Measurements from ENCODE around the gene GNB1.
"Not testable (repeated sequence)": the region's sequence is repeated elsewhere in the genome, so short reads cannot be mapped to it uniquely, and the experiment has no call there.

The GNB1 gene

DNA sequence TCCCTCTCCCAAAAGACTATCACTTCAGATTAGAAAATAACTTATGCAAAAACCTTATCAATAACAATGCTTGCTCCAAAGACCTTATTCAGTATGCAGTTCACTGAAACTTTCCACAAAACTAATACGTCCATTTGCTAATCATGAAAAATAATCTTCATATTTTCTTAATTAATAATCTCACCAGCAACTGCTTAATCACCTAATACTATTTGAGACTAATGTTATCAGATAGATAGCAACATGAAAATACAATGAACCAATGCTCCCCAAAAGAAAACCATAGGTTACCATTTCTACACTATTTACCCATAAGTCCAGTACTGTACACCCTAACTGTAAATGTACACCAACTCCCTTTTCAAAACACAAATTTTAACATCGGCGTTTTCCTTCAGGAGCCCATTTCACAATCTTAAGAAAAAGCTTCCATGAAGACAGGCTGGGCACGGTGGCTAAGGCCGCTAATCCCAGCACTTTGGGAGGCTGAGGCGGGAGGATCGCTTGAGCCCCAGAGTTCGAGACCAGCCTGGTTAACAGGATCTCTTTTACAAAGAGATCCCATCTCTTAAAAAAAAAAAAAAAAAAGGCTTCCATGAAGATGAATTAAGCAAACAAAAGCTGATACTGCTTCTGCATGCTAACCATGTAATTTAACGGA is 1.7 kb downstream of the GNB1 start:
- DNase-seq, result no peak

- DNase-seq, result not testable (repeated sequence)
Measured at GRCh38 chr1:1883890-1884289, 7.0 kb downstream of the GNB1 start.

- DNase-seq, result no peak
Measured at GRCh38 chr1:1883092-1883873, 7.6 kb downstream of the GNB1 start.

DNA sequence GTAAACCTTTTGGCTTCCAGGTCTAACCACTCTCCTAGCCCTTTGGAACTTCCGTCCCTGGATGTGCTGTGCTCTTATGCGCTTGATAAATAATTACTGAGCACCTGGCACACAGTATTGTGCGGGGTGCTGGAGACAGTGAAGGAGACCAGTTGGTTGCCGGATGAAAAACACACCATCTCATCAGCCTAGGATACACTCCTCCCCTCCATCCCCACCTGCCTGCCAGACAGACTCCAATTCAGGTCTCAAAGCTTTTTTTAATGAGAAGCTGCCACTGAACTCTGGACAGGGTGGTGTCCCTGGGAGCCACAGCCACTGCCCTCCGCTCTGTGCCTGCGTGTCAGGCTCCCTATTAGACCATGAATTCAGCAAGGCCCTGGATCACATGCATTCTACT is 9.2 kb downstream of the GNB1 start:
- no peak for DNase-seq

- DNase-seq, result no peak
Measured at GRCh38 chr1:1880617-1881312, 10.1 kb downstream of the GNB1 start.

DNA sequence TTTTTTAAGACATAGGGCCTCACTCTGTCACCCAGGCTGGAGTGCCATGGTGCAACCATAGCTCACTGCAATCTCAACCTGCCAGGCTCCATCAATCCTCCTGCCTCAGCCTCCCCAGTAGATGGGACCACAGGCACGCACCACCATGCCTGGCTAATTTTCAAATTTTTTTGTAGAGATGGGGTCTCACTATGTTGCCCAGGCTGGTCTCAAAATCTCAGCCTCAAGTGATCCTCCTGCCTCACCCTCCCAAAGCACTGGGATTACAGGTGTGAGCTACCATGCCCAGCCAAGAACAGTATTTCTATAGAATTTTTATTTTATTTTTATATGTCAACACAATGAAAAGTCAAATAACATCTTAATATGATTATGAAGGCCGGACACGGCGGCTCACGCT is 10.9 kb downstream of the GNB1 start:
- DNase-seq, result no peak

- no peak for DNase-seq
Measured at GRCh38 chr1:1877865-1878436, 12.9 kb downstream of the GNB1 start.

DNA sequence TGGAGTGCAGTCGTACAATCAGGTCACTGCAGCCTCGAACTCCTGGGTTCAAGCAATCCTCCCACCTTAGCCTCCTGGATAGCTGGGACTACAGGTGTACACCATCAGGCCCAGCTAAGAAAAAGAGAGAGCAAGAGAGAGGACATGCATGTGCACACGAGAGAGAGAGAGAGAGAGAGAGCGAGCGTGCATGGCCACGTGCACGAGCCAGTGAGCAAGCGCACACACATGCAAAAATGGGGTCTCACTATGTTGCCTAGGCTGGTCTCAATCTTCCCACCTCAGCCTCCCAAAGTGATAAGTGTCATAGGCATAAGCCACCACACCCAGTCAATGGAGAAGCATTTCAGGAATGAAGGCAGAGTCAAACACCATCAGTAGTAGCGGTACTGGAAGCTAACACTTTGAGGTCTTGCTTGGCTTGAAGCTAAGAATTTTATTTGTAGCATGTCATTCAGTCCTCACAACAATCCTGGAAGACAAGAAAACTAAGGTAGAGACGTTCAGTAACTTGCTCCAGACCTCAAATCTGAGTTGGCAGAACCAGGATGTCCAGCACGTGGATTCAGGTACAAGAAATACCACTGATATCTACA is 14.5 kb downstream of the GNB1 start:
- no peak for DNase-seq

- no peak for DNase-seq
Measured at GRCh38 chr1:1875932-1876331, 15.0 kb downstream of the GNB1 start.

GRCh38 chr1:1874901-1875300 is 16.0 kb downstream of the GNB1 start:
- no peak for DNase-seq

DNA sequence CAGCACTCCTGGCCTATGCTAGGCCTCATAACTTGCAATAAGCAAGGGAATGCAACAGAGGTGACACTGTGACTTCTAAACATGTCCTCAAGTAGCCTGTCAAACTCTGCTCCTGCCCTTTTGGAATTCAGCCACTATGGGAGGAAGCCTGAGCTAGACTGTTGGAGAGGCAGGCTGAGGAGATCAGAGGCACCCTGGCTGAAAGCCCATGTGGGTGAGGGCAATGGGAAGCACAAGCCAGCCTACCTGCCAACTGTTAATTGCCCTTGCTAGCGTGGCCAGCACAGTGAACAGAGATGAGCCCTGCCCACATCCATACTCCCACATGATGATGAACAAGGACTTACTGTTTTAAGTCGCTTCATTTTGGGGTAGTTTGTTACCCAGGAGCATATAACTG is 17.7 kb downstream of the GNB1 start:
- DNase-seq, result no peak

DNA sequence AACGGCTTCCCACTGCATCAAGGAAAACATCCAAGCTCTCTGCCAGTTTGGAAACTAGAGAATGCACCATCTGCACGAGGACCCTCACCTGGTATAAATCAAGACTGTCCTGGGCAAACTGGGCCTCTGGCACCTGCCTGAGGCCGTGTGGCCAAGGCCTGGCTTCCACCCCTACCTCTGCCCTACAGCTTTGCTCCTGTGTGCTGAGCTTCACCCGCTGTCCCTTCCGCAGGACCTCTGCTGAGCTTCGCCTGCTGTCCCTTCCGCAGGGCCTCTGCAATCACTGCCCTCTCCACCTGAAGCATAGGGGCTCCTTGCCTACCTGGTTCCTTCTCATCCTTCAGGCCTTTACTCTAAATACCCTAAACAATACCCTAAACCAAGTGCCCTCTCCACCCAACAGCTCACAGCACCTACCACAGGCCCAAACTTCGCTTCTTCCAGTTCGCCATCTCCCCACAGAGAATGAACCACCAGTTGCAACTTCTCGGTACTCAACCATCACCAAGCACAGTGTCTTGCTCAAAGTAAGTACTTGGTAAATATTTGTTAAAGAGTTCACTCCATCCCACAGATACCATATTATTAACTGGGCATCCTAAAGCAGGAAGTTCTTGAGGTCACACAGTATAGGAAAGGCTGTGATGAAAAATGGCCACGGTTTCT is 18.4 kb downstream of the GNB1 start:
- no peak for DNase-seq

- no peak for DNase-seq
Measured at GRCh38 chr1:1869469-1869868, 21.4 kb downstream of the GNB1 start.

GRCh38 chr1:1867164-1867563 is 23.7 kb downstream of the GNB1 start:
- no peak for DNase-seq

DNA sequence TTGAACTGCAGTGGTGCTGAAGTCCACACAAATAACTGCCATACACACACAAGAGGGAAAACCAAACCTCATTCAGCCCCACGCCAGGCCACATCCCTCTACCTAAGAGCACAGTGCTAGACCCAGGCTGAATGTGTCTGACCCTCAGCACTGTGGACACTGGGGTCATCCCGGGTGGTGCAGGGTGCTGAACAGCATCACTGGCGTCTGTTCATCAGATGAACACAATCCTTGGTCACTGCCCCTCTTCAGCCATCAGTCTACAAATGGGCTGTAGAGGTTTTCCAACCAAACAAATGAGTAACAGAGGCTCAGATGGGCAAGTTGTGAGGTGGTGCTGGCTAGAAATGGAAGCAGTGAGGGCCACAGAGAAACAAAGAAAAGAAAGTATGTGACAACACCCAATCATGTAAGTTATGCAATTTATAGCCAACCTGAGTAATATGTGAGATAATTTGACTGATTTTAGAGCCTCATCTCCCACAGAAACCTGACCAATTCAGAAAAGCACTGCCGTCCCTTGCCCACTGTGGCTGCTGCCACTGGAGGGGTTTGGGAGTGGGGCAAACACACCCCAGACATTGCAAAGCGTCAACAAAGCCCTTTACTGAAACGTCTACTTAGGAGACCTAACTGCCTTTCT is 27.9 kb downstream of the GNB1 start:
- DNase-seq, result no peak

- DNase-seq, result not testable (repeated sequence)
Measured at GRCh38 chr1:1861761-1862310, 29.1 kb downstream of the GNB1 start.

GRCh38 chr1:1861339-1861730 is 29.6 kb downstream of the GNB1 start:
- no peak for DNase-seq

- not testable (repeated sequence) for DNase-seq
Measured at GRCh38 chr1:1859970-1860697, 30.8 kb downstream of the GNB1 start.

GRCh38 chr1:1858382-1859086 is 32.4 kb downstream of the GNB1 start:
- DNase-seq, result no peak

DNA sequence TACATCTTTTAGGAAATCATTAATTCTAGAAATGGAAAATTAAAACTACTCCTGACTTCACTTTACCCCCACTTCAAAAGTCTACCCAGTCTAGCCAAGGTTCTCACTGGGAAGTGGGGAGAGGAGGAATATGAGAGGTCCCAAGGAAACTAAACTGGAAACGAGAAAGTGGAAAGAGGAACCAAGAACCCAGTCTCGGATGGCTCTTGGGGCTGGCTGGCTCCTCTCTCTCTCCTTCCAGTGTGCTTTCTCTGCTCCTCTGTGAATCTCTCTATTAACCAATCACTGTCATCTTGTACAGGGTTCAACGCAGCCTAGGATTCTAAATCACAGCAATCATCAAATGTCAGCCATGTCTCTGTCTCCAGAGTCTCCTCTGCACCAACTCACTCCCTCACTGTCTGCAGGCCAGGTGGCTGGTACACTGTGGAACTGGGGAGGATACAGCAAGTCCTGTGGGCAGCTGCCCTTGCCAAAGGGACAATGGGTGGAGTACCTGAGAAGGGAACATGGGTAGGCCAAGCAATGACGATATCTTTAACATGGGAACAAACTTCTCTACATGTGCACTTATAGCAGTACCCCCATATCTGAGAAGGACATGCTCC is 33.7 kb downstream of the GNB1 start:
- DNase-seq, result no peak
